Trophoblast cell (in vitro differentiated cells and primary cell): ENCODE data around the gene ZNF778.
A peak's percentile ranks its signal among the peaks of the same experiment; 100 is the strongest.

Experiments
- DNase-seq, 2 donors: peaks; one replicate each; pipeline ENCODE4 v3.0.0-alpha.2; 2016
- H2AFZ ChIP-seq: 2 replicates; pipeline ENCODE4 v1.6.1; 2013; ENCODE audit warnings: low read length, moderate library complexity, mild to moderate bottlenecking; ENCODE audit not compliant: insufficient read depth, poor library complexity
- H2AK5ac ChIP-seq: 2 replicates; pipeline ENCODE4 v1.6.1; 2013; ENCODE audit warnings: mild to moderate bottlenecking, low read length
- H2BK120ac ChIP-seq: 2 replicates; pipeline ENCODE4 v1.6.1; 2013; ENCODE audit warnings: low read length, mild to moderate bottlenecking, moderate library complexity; ENCODE audit not compliant: insufficient read depth, poor library complexity
- H2BK12ac ChIP-seq: 2 replicates; pipeline ENCODE4 v1.6.1; 2013; ENCODE audit warnings: mild to moderate bottlenecking, low read length, moderate library complexity
- H2BK5ac ChIP-seq: 2 replicates; pipeline ENCODE4 v1.6.1; 2013; ENCODE audit warnings: low read length, low read depth, moderate library complexity, mild to moderate bottlenecking; ENCODE audit not compliant: poor library complexity
- H3K14ac ChIP-seq: 2 replicates; pipeline ENCODE4 v1.6.1; 2013; ENCODE audit warnings: mild to moderate bottlenecking, low read length
- H3K18ac ChIP-seq: 2 replicates; pipeline ENCODE4 v1.6.1; 2013; ENCODE audit warnings: mild to moderate bottlenecking, low read length
- H3K23ac ChIP-seq: 2 replicates; pipeline ENCODE4 v1.6.1; 2013; ENCODE audit warnings: low read length
- H3K27ac ChIP-seq: 2 replicates; pipeline ENCODE4 v1.5.1; 2013; ENCODE audit warnings: low read depth, mild to moderate bottlenecking, inconsistent platforms, low read length, moderate library complexity
- H3K27me3 ChIP-seq: 2 replicates; pipeline ENCODE4 v1.6.1; 2013; ENCODE audit warnings: inconsistent platforms, mild to moderate bottlenecking, low read length, moderate library complexity; ENCODE audit not compliant: insufficient read depth
- H3K36me3 ChIP-seq, 2 experiments: 1 replicate in 1 of 2; 2 replicates in 1 of 2; pipeline ENCODE4 v1.6.1; 2013; ENCODE audit warnings: low read length in 2 of 2, mild to moderate bottlenecking in 2 of 2, moderate library complexity in 1 of 2; ENCODE audit not compliant: insufficient read depth in 2 of 2, control insufficient read depth in 1 of 2
- H3K4ac ChIP-seq: 2 replicates; pipeline ENCODE4 v1.6.1; 2013; ENCODE audit warnings: low read depth, mild to moderate bottlenecking, low read length, moderate library complexity
- H3K4me1 ChIP-seq, 2 experiments: 1 replicate in 1 of 2; 2 replicates in 1 of 2; pipeline ENCODE4 v1.6.1; 2013; ENCODE audit warnings: low read length in 2 of 2, mild to moderate bottlenecking in 2 of 2, moderate library complexity in 1 of 2; ENCODE audit not compliant: insufficient read depth in 2 of 2, control insufficient read depth in 1 of 2
- H3K4me2 ChIP-seq: 2 replicates; pipeline ENCODE4 v1.6.1; 2013; ENCODE audit warnings: inconsistent platforms, mild to moderate bottlenecking, low read length, moderate library complexity
- H3K4me3 ChIP-seq: 2 replicates; pipeline ENCODE4 v1.5.1; 2013; ENCODE audit warnings: mild to moderate bottlenecking, low read depth, low read length, inconsistent platforms
- H3K79me1 ChIP-seq: one replicate; pipeline ENCODE4 v1.6.1; 2013; ENCODE audit warnings: low read length
- H3K79me2 ChIP-seq: 2 replicates; pipeline ENCODE4 v1.6.1; 2013; ENCODE audit warnings: low read length, mild to moderate bottlenecking; ENCODE audit not compliant: control insufficient read depth, insufficient read depth, poor library complexity
- H3K9ac ChIP-seq: 2 replicates; pipeline ENCODE4 v1.6.1; 2013; ENCODE audit warnings: mild to moderate bottlenecking, low read length
- H3K9me3 ChIP-seq: 2 replicates; pipeline ENCODE4 v1.6.1; 2013; ENCODE audit warnings: low read depth, mild to moderate bottlenecking, control low read depth, inconsistent platforms, low read length; ENCODE audit not compliant: insufficient read depth
- H4K12ac ChIP-seq: 2 replicates; pipeline ENCODE4 v1.6.1; 2013; ENCODE audit warnings: low read depth, mild to moderate bottlenecking, low read length, moderate library complexity
- H4K8ac ChIP-seq: 2 replicates; pipeline ENCODE4 v1.6.1; 2013; ENCODE audit warnings: low read depth, mild to moderate bottlenecking, low read length, moderate library complexity
- H4K91ac ChIP-seq: one replicate; pipeline ENCODE4 v1.6.1; 2013; ENCODE audit warnings: low read depth, mild to moderate bottlenecking, low read length, moderate library complexity
- WGBS: extraction: QIAGEN DNeasy Blood & Tissue Kit; methylation state at CpG from one replicate; pipeline ENCODE4 v1.1.7; 2013; ENCODE audit warnings: missing lambda C conversion rate; ENCODE audit not compliant: insufficient read length, insufficient coverage; ENCODE audit errors: extremely low coverage; 5-methylcytosine and 5-hydroxymethylcytosine counted together

Gene ZNF778

GRCh38 chr16:89224665-89225064, 7.2 kb downstream of the ZNF778 start:
- Histone ChIP-seq H3K9me3 (peaks cover 15% of the 10 kb centered on the region), H4K8ac (no peak overlapping the region), H3K4me3 (no peak overlapping the region), H2BK12ac (no peak overlapping the region), H3K9ac (no peak overlapping the region), H2AFZ (no peak overlapping the region), H3K23ac (no peak overlapping the region), H2BK120ac (no peak overlapping the region), H3K4ac (no peak overlapping the region), H3K14ac (no peak overlapping the region), H3K36me3 (peaks cover 63 to 76% of the 10 kb centered on the region in 2 experiments), H2BK5ac (no peak overlapping the region), H3K4me2 (no peak overlapping the region), H3K27ac (no peak overlapping the region), H3K4me1 (no peaks in the 10 kb centered on the region), H3K79me2 (no peaks in the 10 kb centered on the region), H3K79me1 (no peaks in the 10 kb centered on the region), H3K27me3 (no peaks in the 10 kb centered on the region), H4K12ac (no peak overlapping the region), H4K91ac (no peak overlapping the region), H2AK5ac (no peak overlapping the region), H3K18ac (no peak overlapping the region)
- no CpG with 5 or more reads among the region's 10 CpGs for WGBS
- DNase-seq = no peak

GRCh38 chr16:89230255-89230654, 12.8 kb downstream of the ZNF778 start:
- H4K8ac ChIP-seq = no peak overlapping the region
- no peak for DNase-seq
- H3K9ac ChIP-seq = no peak overlapping the region
- no peak overlapping the region for H4K91ac ChIP-seq
- WGBS = no CpG with 5 or more reads among the region's 14 CpGs
- H3K4me3 ChIP-seq = no peak overlapping the region
- peaks cover 34% of the 10 kb centered on the region for H3K9me3 ChIP-seq
- H2BK120ac ChIP-seq = no peak overlapping the region
- H3K79me1 ChIP-seq = no peaks in the 10 kb centered on the region
- no peak overlapping the region for H2BK12ac ChIP-seq
- H3K79me2 ChIP-seq = no peaks in the 10 kb centered on the region
- H3K27me3 ChIP-seq = no peaks in the 10 kb centered on the region
- H2AK5ac ChIP-seq = no peak overlapping the region
- H2AFZ ChIP-seq = no peak overlapping the region
- H3K4me2 ChIP-seq = no peak overlapping the region
- H3K27ac ChIP-seq = no peak overlapping the region
- no peak overlapping the region for H2BK5ac ChIP-seq
- no peaks in the 10 kb centered on the region for H3K4me1 ChIP-seq
- H4K12ac ChIP-seq = no peak overlapping the region
- H3K14ac ChIP-seq = no peak overlapping the region
- H3K36me3 ChIP-seq = peaks cover 63 to 79% of the 10 kb centered on the region in 2 experiments
- no peak overlapping the region for H3K4ac ChIP-seq
- H3K18ac ChIP-seq = no peak overlapping the region
- H3K23ac ChIP-seq = no peak overlapping the region

DNA sequence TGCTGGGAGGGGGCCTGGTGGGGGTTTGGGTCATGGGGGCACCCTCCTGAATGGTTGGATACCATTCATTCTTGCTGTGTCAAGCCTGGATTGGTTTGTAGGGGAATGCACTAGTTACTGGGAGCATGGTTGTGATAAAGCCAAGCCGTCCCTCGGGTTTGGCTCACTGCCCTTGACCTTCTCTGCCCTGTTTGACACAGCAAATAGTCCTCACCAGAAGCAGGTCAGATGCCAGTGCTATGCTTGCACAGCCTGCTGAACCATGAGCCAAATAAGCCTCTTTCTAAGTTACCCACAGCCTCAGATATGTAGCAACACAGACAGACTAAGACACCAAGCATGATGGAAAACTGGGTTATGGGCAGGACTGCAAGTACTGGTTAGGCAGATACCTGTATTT, 14.6 kb downstream of the ZNF778 start:
- H2AFZ ChIP-seq = no peak overlapping the region
- H3K4me2 ChIP-seq = no peak overlapping the region
- no peak for DNase-seq
- no peak overlapping the region for H2BK12ac ChIP-seq
- H2AK5ac ChIP-seq = no peak overlapping the region
- H3K4me1 ChIP-seq = no peaks in the 10 kb centered on the region
- H3K9ac ChIP-seq = peak overlapping the region; percentile 47
- no peak overlapping the region for H3K27ac ChIP-seq
- H4K91ac ChIP-seq = no peak overlapping the region
- no peak overlapping the region for H3K23ac ChIP-seq
- no peak overlapping the region for H3K4ac ChIP-seq
- H3K9me3 ChIP-seq = peaks cover 29% of the 10 kb centered on the region
- H3K4me3 ChIP-seq = no peak overlapping the region
- no peak overlapping the region for H2BK5ac ChIP-seq
- H2BK120ac ChIP-seq = no peak overlapping the region
- H3K79me2 ChIP-seq = no peaks in the 10 kb centered on the region
- WGBS = no CpG with 5 or more reads among the region's 2 CpGs
- H3K79me1 ChIP-seq = no peaks in the 10 kb centered on the region
- no peak overlapping the region for H4K8ac ChIP-seq
- no peaks in the 10 kb centered on the region for H3K27me3 ChIP-seq
- H3K14ac ChIP-seq = no peak overlapping the region
- H3K36me3 ChIP-seq = peaks cover 49 to 66% of the 10 kb centered on the region in 2 experiments
- H3K18ac ChIP-seq = no peak overlapping the region
- no peak overlapping the region for H4K12ac ChIP-seq

DNA sequence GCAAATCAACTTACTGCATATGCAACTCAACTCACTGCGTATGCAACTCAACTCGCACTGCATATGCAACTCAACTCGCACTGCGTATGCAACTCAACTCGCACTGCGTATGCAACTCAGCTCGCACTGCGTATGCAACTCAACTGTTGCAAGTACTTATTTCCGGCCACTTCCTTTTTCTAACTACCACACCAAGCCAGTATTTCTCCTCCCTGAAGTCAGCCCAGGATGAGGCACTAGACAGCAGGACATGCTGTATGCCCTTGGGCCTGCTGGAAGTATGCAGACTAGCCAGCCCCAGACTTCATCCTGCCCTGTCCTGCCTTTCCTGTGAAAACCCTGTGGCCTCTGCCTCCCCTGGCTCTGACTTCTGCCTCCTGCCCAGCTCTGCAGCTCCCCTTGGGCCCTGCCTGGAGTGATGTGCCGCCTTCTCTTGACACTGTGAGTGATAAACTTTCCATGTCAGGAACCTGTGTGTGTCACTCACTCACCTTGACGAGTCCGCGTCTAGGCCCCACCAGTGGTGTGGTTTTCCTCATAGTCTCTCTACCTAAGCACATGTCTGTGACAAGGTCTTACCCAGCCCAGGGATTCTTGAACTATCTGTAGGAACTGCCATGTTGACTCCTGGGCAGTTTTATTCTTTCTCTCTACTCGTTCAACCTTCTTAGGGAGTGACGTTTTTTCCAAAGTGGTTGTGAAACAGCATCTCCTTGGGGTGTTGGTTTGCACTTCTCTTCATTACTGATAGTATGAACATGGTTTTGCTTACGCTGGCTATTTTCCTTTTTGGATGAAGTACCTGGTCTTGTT, 16.4 kb downstream of the ZNF778 start:
- DNase-seq = no peak
- no peaks in the 10 kb centered on the region for H3K79me2 ChIP-seq
- no peak overlapping the region for H3K18ac ChIP-seq
- no peak overlapping the region for H3K23ac ChIP-seq
- no peaks in the 10 kb centered on the region for H3K27me3 ChIP-seq
- H3K4me3 ChIP-seq = peak overlapping the region; percentile 55
- no peak overlapping the region for H3K14ac ChIP-seq
- no peak overlapping the region for H2AK5ac ChIP-seq
- H3K27ac ChIP-seq = no peak overlapping the region
- H3K9ac ChIP-seq = no peak overlapping the region
- H3K36me3 ChIP-seq = peaks cover 38 to 51% of the 10 kb centered on the region in 2 experiments
- H2BK12ac ChIP-seq = no peak overlapping the region
- H4K12ac ChIP-seq = no peak overlapping the region
- peaks cover 22% of the 10 kb centered on the region for H3K9me3 ChIP-seq
- no peak overlapping the region for H4K91ac ChIP-seq
- no peak overlapping the region for H3K4ac ChIP-seq
- H3K79me1 ChIP-seq = no peaks in the 10 kb centered on the region
- no peaks in the 10 kb centered on the region for H3K4me1 ChIP-seq
- H4K8ac ChIP-seq = no peak overlapping the region
- H2AFZ ChIP-seq = no peak overlapping the region
- H3K4me2 ChIP-seq = no peak overlapping the region
- WGBS = no CpG with 5 or more reads among the region's 16 CpGs
- H2BK5ac ChIP-seq = no peak overlapping the region
- no peak overlapping the region for H2BK120ac ChIP-seq
